OCI-LY1 (cell line): ENCODE data around the gene SAMD1.

Experiments
- H2AFZ ChIP-seq: fragments of 200-600 bp; sonication (generic), shearing (Covaris generic); 2 replicates; pipeline ENCODE4 v1.6.0; 2014; ENCODE audit warnings: antibody characterized with exemption, mild to moderate bottlenecking, low read length
- H3F3A ChIP-seq: fragments of 200-600 bp; sonication (generic), shearing (Covaris generic); 2 replicates; pipeline ENCODE4 v1.6.0; 2014; ENCODE audit warnings: mild to moderate bottlenecking, antibody characterized with exemption, low read length, moderate library complexity; ENCODE audit not compliant: insufficient read depth
- H3K27ac ChIP-seq: fragments of 200-600 bp; sonication (generic); 2 replicates; pipeline ENCODE4 v1.5.1; 2014; ENCODE audit warnings: low read length, mixed run types, mild to moderate bottlenecking, low read depth; ENCODE audit not compliant: poor library complexity, severe bottlenecking
- H3K27me3 ChIP-seq: fragments of 200-600 bp; sonication (generic); 2 replicates; pipeline ENCODE4 v1.6.0; 2014; ENCODE audit warnings: antibody characterized with exemption, mild to moderate bottlenecking, low read length, moderate library complexity; ENCODE audit not compliant: insufficient read depth
- H3K36me3 ChIP-seq: fragments of 200-600 bp; sonication (generic); 2 replicates; pipeline ENCODE4 v1.6.1; 2014; ENCODE audit warnings: mild to moderate bottlenecking, antibody characterized with exemption, low read length, moderate library complexity, mixed read lengths; ENCODE audit not compliant: insufficient read depth
- H3K4me1 ChIP-seq: fragments of 200-600 bp; sonication (generic); 2 replicates; pipeline ENCODE4 v1.5.1; 2014; ENCODE audit warnings: mild to moderate bottlenecking, low read length, moderate library complexity; ENCODE audit not compliant: insufficient read depth, severe bottlenecking
- H3K4me2 ChIP-seq: fragments of 200-600 bp; sonication (generic), shearing (Covaris generic); 2 replicates; pipeline ENCODE4 v1.6.1; 2014; ENCODE audit warnings: low read length
- H3K4me3 ChIP-seq: fragments of 200-600 bp; sonication (generic); 2 replicates; pipeline ENCODE4 v1.5.1; 2014; ENCODE audit warnings: low read length, low read depth, mild to moderate bottlenecking, mixed read lengths; ENCODE audit not compliant: poor library complexity, severe bottlenecking
- H3K79me2 ChIP-seq: fragments of 200-600 bp; shearing (Covaris generic); 2 replicates; pipeline ENCODE4 v1.6.1; 2016; ENCODE audit warnings: mixed run types, low read length, mixed read lengths; ENCODE audit not compliant: insufficient read depth
- H3K9ac ChIP-seq: fragments of 200-600 bp; sonication (generic), shearing (Covaris generic); 2 replicates; pipeline ENCODE4 v1.6.1; 2014; ENCODE audit warnings: mild to moderate bottlenecking, low read length, mixed read lengths
- H3K9me2 ChIP-seq: fragments of 200-600 bp; sonication (generic), shearing (Covaris generic); 2 replicates; pipeline ENCODE4 v1.6.1; 2014; ENCODE audit warnings: low read depth, mild to moderate bottlenecking, low read length, mixed read lengths
- H3K9me3 ChIP-seq: fragments of 200-600 bp; shearing (Covaris generic); 2 replicates; pipeline ENCODE4 v1.6.1; 2014; ENCODE audit warnings: low read length, mixed read lengths
- H4K20me1 ChIP-seq: fragments of 200-600 bp; sonication (generic), shearing (Covaris generic); 2 replicates; pipeline ENCODE4 v1.6.0; 2016; ENCODE audit warnings: mild to moderate bottlenecking, low read length; ENCODE audit not compliant: insufficient read depth
- CTCF ChIP-seq: fragments of 200-600 bp; sonication (generic), shearing (Covaris generic); IDR thresholded peaks from 2 replicates; pipeline ENCODE4 v1.5.1; 2017; ENCODE audit warnings: mild to moderate bottlenecking, antibody characterized with exemption, low read length, moderate library complexity, mixed read lengths
- EZH2 ChIP-seq: fragments of 200-600 bp; sonication (generic), shearing (Covaris generic); IDR thresholded peaks from 2 replicates; pipeline ENCODE4 v1.8.0; 2017; ENCODE audit warnings: borderline replicate concordance, mixed run types, mild to moderate bottlenecking, antibody characterized with exemption, low read length, moderate library complexity, mixed read lengths

The SAMD1 gene

GRCh38 chr19:14082675-14082960 is 7.9 kb downstream of the SAMD1 start:
- H4K20me1 ChIP-seq = no peaks in the 10 kb centered on the region
- no peaks in the 10 kb centered on the region for H3K9me2 ChIP-seq
- no peak for TF ChIP-seq CTCF
- no peak for TF ChIP-seq EZH2
- H3K4me3 ChIP-seq = no peak overlapping the region
- peaks cover 18% of the 10 kb centered on the region for H3K4me1 ChIP-seq
- H2AFZ ChIP-seq = no peak overlapping the region
- no peak overlapping the region for H3K4me2 ChIP-seq
- H3K79me2 ChIP-seq = no peaks in the 10 kb centered on the region
- H3K27me3 ChIP-seq = no peaks in the 10 kb centered on the region
- no peak overlapping the region for H3K9ac ChIP-seq
- no peaks in the 10 kb centered on the region for H3F3A ChIP-seq
- no peak overlapping the region for H3K27ac ChIP-seq
- H3K9me3 ChIP-seq = no peaks in the 10 kb centered on the region
- peaks cover 9% of the 10 kb centered on the region; the same call in 1 of the 2 replicates for H3K36me3 ChIP-seq

GRCh38 chr19:14081797-14082674 is 8.5 kb downstream of the SAMD1 start:
- Histone ChIP-seq H3F3A (no peaks in the 10 kb centered on the region), H3K27ac (no peak overlapping the region), H3K9ac (peak overlapping the region; percentile 80), H3K4me1 (peaks cover 18% of the 10 kb centered on the region), H3K9me2 (no peaks in the 10 kb centered on the region), H3K4me3 (peak overlapping the region; percentile 82), H4K20me1 (no peaks in the 10 kb centered on the region), H2AFZ (no peak overlapping the region; the same call in 1 of the 2 replicates), H3K79me2 (no peaks in the 10 kb centered on the region), H3K36me3 (peaks cover 9% of the 10 kb centered on the region; the same call in 1 of the 2 replicates), H3K4me2 (peak overlapping the region; percentile 99), H3K27me3 (no peaks in the 10 kb centered on the region), H3K9me3 (no peaks in the 10 kb centered on the region)
- TF ChIP-seq CTCF = no peak
- no peak for TF ChIP-seq EZH2

DNA sequence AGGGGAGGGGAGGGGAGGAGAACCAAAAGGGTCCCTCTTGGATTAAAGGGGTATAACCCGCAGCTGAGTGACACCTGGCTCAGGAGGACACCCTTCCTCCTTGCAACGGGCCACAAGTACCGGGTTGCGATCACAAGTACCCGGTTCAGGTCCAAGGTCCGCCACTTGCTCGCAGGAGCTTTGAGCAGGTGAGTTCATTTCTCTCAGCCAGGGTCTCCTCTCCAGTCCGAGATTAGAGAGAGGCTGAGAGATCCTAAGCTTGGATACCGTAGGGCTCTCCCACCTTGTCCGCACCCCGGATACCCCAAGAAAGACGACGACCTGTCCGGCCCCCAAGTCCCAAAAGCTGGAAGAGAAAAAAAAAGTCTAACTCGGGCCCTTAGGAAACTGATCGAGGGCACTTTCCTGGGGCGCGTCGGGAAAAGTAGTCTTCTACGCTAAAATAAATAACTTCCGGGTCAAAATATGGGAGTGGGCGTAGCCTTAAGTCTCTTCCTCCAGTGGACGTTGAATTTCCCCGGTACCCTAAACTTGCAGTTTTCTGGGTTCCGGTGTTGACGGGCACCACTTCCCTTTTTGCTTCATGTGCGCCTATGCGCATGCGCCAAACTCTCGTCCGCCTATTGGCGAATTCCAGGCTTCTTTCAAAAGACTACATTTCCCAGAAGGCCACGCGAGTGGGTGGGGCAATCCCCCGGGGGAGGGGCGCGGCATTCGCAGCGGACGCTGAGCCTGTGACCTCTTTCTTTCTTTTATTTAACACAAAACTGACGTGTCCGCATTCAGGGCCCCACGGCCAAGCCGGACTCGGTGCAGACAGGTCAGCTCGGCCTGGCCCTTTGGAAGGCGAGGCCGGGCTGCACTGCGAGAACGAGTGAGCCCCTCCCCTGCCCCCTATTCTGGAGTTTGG is 9.4 kb downstream of the SAMD1 start:
- no peaks in the 10 kb centered on the region for H3K9me3 ChIP-seq
- peak overlapping the region; percentile 82 for H3K4me3 ChIP-seq
- H2AFZ ChIP-seq = peak overlapping the region; percentile 42; the same call in 1 of the 2 replicates
- no peak for TF ChIP-seq CTCF
- no peak for TF ChIP-seq EZH2
- no peaks in the 10 kb centered on the region for H3K79me2 ChIP-seq
- peak overlapping the region; percentile 90 for H3K9ac ChIP-seq
- no peaks in the 10 kb centered on the region for H3K27me3 ChIP-seq
- no peaks in the 10 kb centered on the region for H3F3A ChIP-seq
- no peaks in the 10 kb centered on the region for H4K20me1 ChIP-seq
- H3K9me2 ChIP-seq = no peaks in the 10 kb centered on the region
- H3K36me3 ChIP-seq = peaks cover under 1% of the 10 kb centered on the region; the same call in 1 of the 2 replicates
- peak overlapping the region; percentile 99 for H3K4me2 ChIP-seq
- H3K27ac ChIP-seq = peak overlapping the region; percentile 26
- peaks cover 18% of the 10 kb centered on the region for H3K4me1 ChIP-seq
